HepG2 (cell line): ENCODE results near the gene WDR81. TPM values are rescaled to one million over a fixed set of nuclear protein-coding genes. Genes with fewer than 3 reads are reported as not detected.

ENCODE experiments used
- CEBPG ChIP-seq: IDR thresholded peaks from 2 replicates; pipeline ENCODE4 v1.6.1; 2016
- FIP1L1 ChIP-seq: fragments of 200-400 bp; formaldehyde crosslinking; IDR thresholded peaks from 2 replicates; pipeline ENCODE4 v1.6.1; 2018; ENCODE audit warnings: low read depth, mild to moderate bottlenecking, low read length, moderate library complexity, borderline replicate concordance; ENCODE audit not compliant: insufficient read depth
- GATAD1 ChIP-seq: IDR thresholded peaks from 2 replicates; pipeline ENCODE4 v1.6.1; 2016; ENCODE audit warnings: missing genetic modification reagents, missing compliant biosample characterization
- GLI4 ChIP-seq: sonication (generic); formaldehyde crosslinking; IDR thresholded peaks from 2 replicates; pipeline ENCODE4 v1.5.1; 2020; ENCODE audit warnings: missing genetic modification reagents, mild to moderate bottlenecking, moderate library complexity, borderline replicate concordance
- ISX ChIP-seq: sonication (generic); formaldehyde crosslinking; conservative IDR thresholded peaks from 2 replicates; pipeline ENCODE4 v1.5.0; 2020; ENCODE audit warnings: missing genetic modification reagents
- NFE2L2 ChIP-seq: fragments of 150-350 bp; IDR thresholded peaks from 2 replicates; pipeline ENCODE4 v1.6.1; 2014; ENCODE audit warnings: low read length
- NFIC ChIP-seq: IDR thresholded peaks from 2 replicates; pipeline ENCODE4 v1.6.1; 2012; ENCODE audit warnings: mild to moderate bottlenecking, low read length, inconsistent platforms
- PPARG ChIP-seq: conservative IDR thresholded peaks from 2 replicates; pipeline ENCODE4 v1.6.1; 2016; ENCODE audit warnings: missing biosample characterization, missing genetic modification reagents
- RAD21 ChIP-seq: fragments of 450-650 bp; formaldehyde crosslinking; IDR thresholded peaks from 2 replicates; pipeline ENCODE4 v1.5.0; 2020; ENCODE audit warnings: mild to moderate bottlenecking
- RFX5 ChIP-seq: IDR thresholded peaks from 2 replicates; pipeline ENCODE4 v1.6.1; 2011; ENCODE audit warnings: low read depth, low read length, improper control_type of control experiment
- RXRA ChIP-seq: sonication (generic); formaldehyde crosslinking; IDR thresholded peaks from 2 replicates; pipeline ENCODE4 v1.5.1; 2020; ENCODE audit warnings: missing genetic modification reagents
- SMAD3 ChIP-seq: sonication (generic); formaldehyde crosslinking; IDR thresholded peaks from 2 replicates; pipeline ENCODE4 v1.4.0; 2020; ENCODE audit warnings: missing genetic modification reagents
- SOX13 ChIP-seq, 3 experiments: fragments of 450-650 bp in 1 of 3; sonication (generic) in 1 of 3; formaldehyde crosslinking in 1 of 3; IDR thresholded peaks in 2 of 3; conservative IDR thresholded peaks in 1 of 3; 2 replicates each; pipeline versions ENCODE4 v1.5.0 to v1.6.1; 2016 to 2020; ENCODE audit warnings: antibody characterized with exemption in 1 of 3, mild to moderate bottlenecking in 1 of 3, missing compliant biosample characterization in 1 of 3, missing genetic modification reagents in 1 of 3, moderate library complexity in 1 of 3
- TCF12 ChIP-seq, 2 experiments: fragments of 450-650 bp in 1 of 2; sonication (generic) in 1 of 2; formaldehyde crosslinking in 1 of 2; IDR thresholded peaks; 2 replicates each; pipeline versions ENCODE4 v1.6.1 to v1.8.0; 2017 to 2022; ENCODE audit warnings: antibody characterized with exemption in 1 of 2, mild to moderate bottlenecking in 1 of 2, missing genetic modification reagents in 1 of 2, moderate library complexity in 1 of 2
- TEAD2 ChIP-seq: sonication (generic); formaldehyde crosslinking; IDR thresholded peaks from 2 replicates; pipeline ENCODE4 v1.9.0; 2021; ENCODE audit warnings: missing genetic modification reagents
- ZBTB7B ChIP-seq: sonication (generic); formaldehyde crosslinking; IDR thresholded peaks from 2 replicates; pipeline ENCODE4 v1.4.0; 2020; ENCODE audit warnings: missing genetic modification reagents
- ZBTB8A ChIP-seq: sonication (generic); formaldehyde crosslinking; IDR thresholded peaks from 2 replicates; pipeline ENCODE4 v1.4.0; 2020; ENCODE audit warnings: mild to moderate bottlenecking, low read depth, missing genetic modification reagents, borderline replicate concordance
- ZFY ChIP-seq: sonication (generic); formaldehyde crosslinking; IDR thresholded peaks from 2 replicates; pipeline ENCODE4 v1.4.0; 2020; ENCODE audit warnings: missing genetic modification reagents
- ZNF207 ChIP-seq: fragments of 450-650 bp; IDR thresholded peaks from 2 replicates; pipeline ENCODE4 v1.6.1; 2016; ENCODE audit warnings: antibody characterized with exemption, borderline replicate concordance
- ZNF282 ChIP-seq: fragments of 450-650 bp; IDR thresholded peaks from 2 replicates; pipeline ENCODE4 v1.6.1; 2018; ENCODE audit not compliant: partially characterized antibody
- ZNF639 ChIP-seq: conservative IDR thresholded peaks from 2 replicates; pipeline ENCODE4 v1.6.1; 2018; ENCODE audit warnings: missing genetic modification reagents
- ZNF773 ChIP-seq: sonication (generic); formaldehyde crosslinking; IDR thresholded peaks from 2 replicates; pipeline ENCODE4 v1.4.0; 2020; ENCODE audit warnings: missing genetic modification reagents, borderline replicate concordance
- polyA plus RNA-seq, 8 experiments: library from polyadenylated mRNA; depleted of rRNA in 3 of 8; stranded (reverse) in 7 of 8; unstranded in 1 of 8; fragments of >200 nt; fragmentation: Illumina TruSeq in 4 of 8; extraction: Trizol in 4 of 8; gene quantifications; 2 replicates each; pipeline versions ENCODE4 v1.2.1 to v1.2.3, GENCODE V29; 2011 to 2016; ENCODE audit warnings: low read depth in 4 of 8, missing spikeins in 1 of 8, mixed read lengths in 1 of 8; ENCODE audit not compliant: insufficient read depth in 1 of 8
- total RNA-seq, 5 experiments: library from RNA; depleted of rRNA; stranded (reverse); fragments of >200 nt; fragmentation: Illumina TruSeq; extraction: Trizol; gene quantifications; 2 replicates each; pipeline ENCODE4 v1.2.3, GENCODE V29; 2016; ENCODE audit warnings: low read depth in 1 of 5
- TF ChIP-seq, protein P1 (sequence below): sonication (generic); formaldehyde crosslinking; IDR thresholded peaks from 2 replicates; pipeline ENCODE4 v1.5.0; 2020; ENCODE audit warnings: mild to moderate bottlenecking, missing genetic modification reagents, borderline replicate concordance
- TF ChIP-seq, protein P2 (sequence below): sonication (generic); formaldehyde crosslinking; IDR thresholded peaks from 2 replicates; pipeline ENCODE4 v1.8.1; 2023; ENCODE audit warnings: mild to moderate bottlenecking, moderate library complexity, missing genetic modification reagents

The WDR81 gene
- total and polyA plus RNA-seq, 2 of the 13 experiments (the other 11 are each of a cell fraction or from before 2014, with no cell fraction given), result 9.1 to 16.7 TPM

GRCh38 chr17:1709971-1710806 is 14.3 kb upstream of the WDR81 start, which contains the start of gene TLCD2 (continued):
- TF ChIP-seq ISX (CRISPR knock-in tag) (no peak), ZNF773 (CRISPR knock-in tag) (no peak), RFX5 (no peak), NFE2L2 (no peak), ZBTB8A (CRISPR knock-in tag) (no peak), CEBPG (CRISPR knock-in tag) (no peak), ZNF207 (no peak), ZNF282 (no peak), FIP1L1 (no peak), NFIC (no peak), ZFY (CRISPR knock-in tag) (peak; percentile 45; the same call in 1 of the 2 replicates), TCF12 (IDR thresholded peaks at IDR 0.05) (no peak), TCF12 (CRISPR knock-in tag; IDR thresholded peaks at IDR 0.05) (peak; percentile 18; the same call in 1 of the 2 replicates), ZBTB7B (CRISPR knock-in tag) (peak; percentile 41; the same call in 1 of the 2 replicates), SMAD3 (CRISPR knock-in tag) (no peak), PPARG (CRISPR knock-in tag) (peak; percentile 9; the same call in 1 of the 2 replicates), SOX13 (IDR thresholded peaks at IDR 0.05) (no peak), SOX13 (CRISPR knock-in tag; conservative IDR thresholded peaks at IDR 0.05 in 1 of 2, IDR thresholded peaks at IDR 0.05 in 1 of 2) (no peak), RAD21 (CRISPR knock-in tag) (peak; percentile 35; the same call in 1 of the 2 replicates), GLI4 (CRISPR knock-in tag) (no peak), TEAD2 (no peak), ZNF639 (CRISPR knock-in tag) (no peak), RXRA (CRISPR knock-in tag) (peak; percentile 79), GATAD1 (CRISPR knock-in tag) (no peak)
- TF ChIP-seq, protein P1, sequence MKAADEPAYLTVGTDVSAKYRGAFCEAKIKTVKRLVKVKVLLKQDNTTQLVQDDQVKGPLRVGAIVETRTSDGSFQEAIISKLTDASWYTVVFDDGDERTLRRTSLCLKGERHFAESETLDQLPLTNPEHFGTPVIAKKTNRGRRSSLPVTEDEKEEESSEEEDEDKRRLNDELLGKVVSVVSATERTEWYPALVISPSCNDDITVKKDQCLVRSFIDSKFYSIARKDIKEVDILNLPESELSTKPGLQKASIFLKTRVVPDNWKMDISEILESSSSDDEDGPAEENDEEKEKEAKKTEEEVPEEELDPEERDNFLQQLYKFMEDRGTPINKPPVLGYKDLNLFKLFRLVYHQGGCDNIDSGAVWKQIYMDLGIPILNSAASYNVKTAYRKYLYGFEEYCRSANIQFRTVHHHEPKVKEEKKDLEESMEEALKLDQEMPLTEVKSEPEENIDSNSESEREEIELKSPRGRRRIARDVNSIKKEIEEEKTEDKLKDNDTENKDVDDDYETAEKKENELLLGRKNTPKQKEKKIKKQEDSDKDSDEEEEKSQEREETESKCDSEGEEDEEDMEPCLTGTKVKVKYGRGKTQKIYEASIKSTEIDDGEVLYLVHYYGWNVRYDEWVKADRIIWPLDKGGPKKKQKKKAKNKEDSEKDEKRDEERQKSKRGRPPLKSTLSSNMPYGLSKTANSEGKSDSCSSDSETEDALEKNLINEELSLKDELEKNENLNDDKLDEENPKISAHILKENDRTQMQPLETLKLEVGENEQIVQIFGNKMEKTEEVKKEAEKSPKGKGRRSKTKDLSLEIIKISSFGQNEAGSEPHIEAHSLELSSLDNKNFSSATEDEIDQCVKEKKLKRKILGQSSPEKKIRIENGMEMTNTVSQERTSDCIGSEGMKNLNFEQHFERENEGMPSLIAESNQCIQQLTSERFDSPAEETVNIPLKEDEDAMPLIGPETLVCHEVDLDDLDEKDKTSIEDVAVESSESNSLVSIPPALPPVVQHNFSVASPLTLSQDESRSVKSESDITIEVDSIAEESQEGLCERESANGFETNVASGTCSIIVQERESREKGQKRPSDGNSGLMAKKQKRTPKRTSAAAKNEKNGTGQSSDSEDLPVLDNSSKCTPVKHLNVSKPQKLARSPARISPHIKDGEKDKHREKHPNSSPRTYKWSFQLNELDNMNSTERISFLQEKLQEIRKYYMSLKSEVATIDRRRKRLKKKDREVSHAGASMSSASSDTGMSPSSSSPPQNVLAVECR (CRISPR knock-in tag), result peak; percentile 83
- TF ChIP-seq, protein P2, sequence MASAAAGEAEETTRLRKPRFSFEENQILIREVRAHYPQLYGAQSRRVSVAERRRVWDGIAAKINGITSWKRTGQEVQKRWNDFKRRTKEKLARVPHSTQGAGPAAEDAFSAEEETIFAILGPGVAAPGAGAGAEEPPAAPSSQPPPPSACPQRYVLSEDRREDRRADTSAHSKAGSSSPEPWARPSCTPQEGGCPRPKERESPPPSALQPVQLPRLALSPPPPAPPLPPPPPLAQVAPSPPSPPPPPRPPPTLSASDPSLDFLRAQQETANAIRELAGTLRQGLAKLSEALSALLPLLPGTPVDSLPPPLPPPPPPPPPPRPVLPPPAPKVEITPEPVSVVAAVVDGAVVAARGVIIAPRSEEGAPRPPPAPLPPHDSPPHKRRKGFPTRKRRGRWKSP (CRISPR knock-in tag), result no peak
